ENCODE data around the gene PIK3R2.

DNA sequence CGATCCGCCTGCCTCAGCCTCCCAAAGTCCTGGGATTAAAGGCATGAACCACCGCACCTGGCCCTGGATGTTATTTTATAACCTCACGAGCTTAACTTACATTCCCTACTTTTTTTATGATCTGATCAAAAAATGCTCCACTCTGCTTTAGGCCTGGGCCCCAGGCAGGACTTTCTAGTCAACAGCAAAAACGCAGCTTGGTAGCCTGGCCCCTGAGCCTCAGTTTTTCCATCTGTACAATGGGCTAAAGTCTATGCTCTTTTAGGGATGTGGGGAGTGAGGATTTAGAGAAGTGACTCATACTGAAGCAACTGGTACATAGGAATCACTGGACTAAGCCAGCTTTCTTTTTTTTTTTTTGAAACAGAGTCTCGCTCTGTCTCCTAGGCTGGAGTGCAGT is 11.9 kb upstream of the PIK3R2 start:
- TF ChIP-seq, protein P1, sequence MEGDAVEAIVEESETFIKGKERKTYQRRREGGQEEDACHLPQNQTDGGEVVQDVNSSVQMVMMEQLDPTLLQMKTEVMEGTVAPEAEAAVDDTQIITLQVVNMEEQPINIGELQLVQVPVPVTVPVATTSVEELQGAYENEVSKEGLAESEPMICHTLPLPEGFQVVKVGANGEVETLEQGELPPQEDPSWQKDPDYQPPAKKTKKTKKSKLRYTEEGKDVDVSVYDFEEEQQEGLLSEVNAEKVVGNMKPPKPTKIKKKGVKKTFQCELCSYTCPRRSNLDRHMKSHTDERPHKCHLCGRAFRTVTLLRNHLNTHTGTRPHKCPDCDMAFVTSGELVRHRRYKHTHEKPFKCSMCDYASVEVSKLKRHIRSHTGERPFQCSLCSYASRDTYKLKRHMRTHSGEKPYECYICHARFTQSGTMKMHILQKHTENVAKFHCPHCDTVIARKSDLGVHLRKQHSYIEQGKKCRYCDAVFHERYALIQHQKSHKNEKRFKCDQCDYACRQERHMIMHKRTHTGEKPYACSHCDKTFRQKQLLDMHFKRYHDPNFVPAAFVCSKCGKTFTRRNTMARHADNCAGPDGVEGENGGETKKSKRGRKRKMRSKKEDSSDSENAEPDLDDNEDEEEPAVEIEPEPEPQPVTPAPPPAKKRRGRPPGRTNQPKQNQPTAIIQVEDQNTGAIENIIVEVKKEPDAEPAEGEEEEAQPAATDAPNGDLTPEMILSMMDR (conservative IDR thresholded peaks at IDR 0.05; ENCODE audit: low read depth in 2 of 2) = no peak
- TF ChIP-seq POLR2AphosphoS5 (IDR thresholded peaks at IDR 0.05; ENCODE audit: low read depth) (no peak), EZH2 (IDR thresholded peaks at IDR 0.05; ENCODE audit: low read depth, unreplicated experiment) (no peak), EZH2phosphoT487 (IDR thresholded peaks at IDR 0.05; ENCODE audit: unreplicated experiment) (no peak), NANOG (IDR thresholded peaks at IDR 0.05; ENCODE audit: borderline replicate concordance) (no peak), ZNF331 (CRISPR knock-in tag; IDR thresholded peaks at IDR 0.05; ENCODE audit: low read depth) (no peak), CREB1 (CRISPR knock-in tag; IDR thresholded peaks at IDR 0.05; ENCODE audit: low read depth) (no peak), STAT1 (IDR thresholded peaks at IDR 0.05; ENCODE audit: unreplicated experiment) (no peak), JUNB (IDR thresholded peaks at IDR 0.05; ENCODE audit: unreplicated experiment) (no peak), REST (IDR thresholded peaks at IDR 0.05; ENCODE audit: unreplicated experiment) (no peak), ZNF114 (CRISPR knock-in tag; IDR thresholded peaks at IDR 0.05) (no peak), ZNF462 (CRISPR knock-in tag; IDR thresholded peaks at IDR 0.05) (no peak)
- TF ChIP-seq, protein P2, sequence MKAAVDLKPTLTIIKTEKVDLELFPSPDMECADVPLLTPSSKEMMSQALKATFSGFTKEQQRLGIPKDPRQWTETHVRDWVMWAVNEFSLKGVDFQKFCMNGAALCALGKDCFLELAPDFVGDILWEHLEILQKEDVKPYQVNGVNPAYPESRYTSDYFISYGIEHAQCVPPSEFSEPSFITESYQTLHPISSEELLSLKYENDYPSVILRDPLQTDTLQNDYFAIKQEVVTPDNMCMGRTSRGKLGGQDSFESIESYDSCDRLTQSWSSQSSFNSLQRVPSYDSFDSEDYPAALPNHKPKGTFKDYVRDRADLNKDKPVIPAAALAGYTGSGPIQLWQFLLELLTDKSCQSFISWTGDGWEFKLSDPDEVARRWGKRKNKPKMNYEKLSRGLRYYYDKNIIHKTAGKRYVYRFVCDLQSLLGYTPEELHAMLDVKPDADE (IDR thresholded peaks at IDR 0.05) = no peak

Data from GM23338 (cell line).